HG03060 (cell line): ENCODE results near the gene CTAGE8.
"Not testable (repeated sequence)": the region's sequence is repeated elsewhere in the genome, so short reads cannot be mapped to it uniquely, and the experiment has no call there.

Source experiments
- ATAC-seq: cut with Tn5 transposase; IDR thresholded peaks from one replicate; pipeline ENCODE4 v1.9.1; 2021; ENCODE audit warnings: low read depth, moderate number of reproducible peaks; ENCODE audit not compliant: unreplicated experiment

CTAGE8 gene

GRCh38 chr7:144256112-144256511, 13.0 kb downstream of the CTAGE8 start:
- ATAC-seq, result no peak

DNA sequence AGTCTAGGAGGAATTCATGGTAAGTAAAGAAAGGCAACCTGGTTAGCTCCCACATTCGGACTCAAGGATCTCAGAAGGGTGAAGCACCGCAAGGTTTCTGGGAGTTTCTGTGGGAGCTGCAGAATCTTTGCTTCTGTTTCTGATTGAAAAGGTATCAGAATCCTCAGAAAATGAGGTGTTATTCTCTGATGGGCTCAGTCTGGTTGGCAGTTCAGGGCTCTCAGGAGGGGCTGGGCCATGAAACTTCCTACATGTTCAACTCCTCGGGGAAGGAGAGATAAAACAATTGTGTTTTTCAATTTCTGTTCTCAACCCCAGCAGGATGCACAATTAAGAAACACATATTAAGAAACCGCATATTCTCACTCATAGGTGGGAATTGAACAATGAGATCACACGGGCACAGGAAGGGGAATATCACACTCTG, 13.6 kb downstream of the CTAGE8 start:
- ATAC-seq, result no peak

DNA sequence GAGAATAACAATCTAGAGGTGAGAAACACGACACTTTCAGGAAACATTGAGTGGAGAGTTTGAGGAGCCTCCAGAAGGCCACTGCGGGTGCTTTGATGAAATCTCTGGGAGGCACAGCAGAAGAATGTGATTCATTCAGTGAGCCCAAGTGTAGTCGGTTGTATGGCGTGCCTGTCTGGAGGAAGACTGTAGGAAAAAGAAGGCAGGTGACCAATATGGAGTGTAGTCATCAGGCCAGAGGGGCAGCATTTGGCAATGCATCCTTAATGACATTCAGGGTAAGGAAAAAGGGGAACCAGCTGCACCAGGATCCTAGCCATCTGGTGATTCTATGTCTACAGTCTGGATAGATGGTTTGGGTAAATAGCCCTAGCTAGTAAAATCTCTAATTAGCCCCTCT, 16.8 kb downstream of the CTAGE8 start:
- ATAC-seq, result not testable (repeated sequence)

GRCh38 chr7:144247674-144248330, 21.3 kb downstream of the CTAGE8 start:
- ATAC-seq, result not testable (repeated sequence)

DNA sequence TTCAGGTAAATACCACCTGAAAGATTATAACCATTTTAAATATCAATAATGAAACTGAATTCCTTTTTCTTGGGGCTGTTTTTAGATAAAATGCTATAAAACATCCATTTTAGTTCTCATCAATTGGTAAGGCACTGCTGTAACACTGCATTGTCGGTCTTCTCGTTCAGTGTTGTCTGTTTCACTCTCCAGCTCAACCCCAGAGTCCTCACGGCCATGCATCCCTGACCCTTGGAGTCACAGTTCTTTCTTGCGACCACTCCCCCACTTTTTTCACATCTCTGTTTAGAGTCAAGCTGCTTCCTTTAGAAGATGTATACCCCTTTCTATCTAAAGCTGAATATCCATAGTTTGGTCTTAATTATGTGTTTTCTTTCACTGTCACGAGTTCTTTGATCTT, 22.1 kb downstream of the CTAGE8 start:
- ATAC-seq, result not testable (repeated sequence)

- ATAC-seq, result not testable (repeated sequence)
Observed at GRCh38 chr7:144245372-144245771, 23.7 kb downstream of the CTAGE8 start.

- ATAC-seq, result not testable (repeated sequence)
Observed at GRCh38 chr7:144239365-144239764, 29.7 kb downstream of the CTAGE8 start, which contains the start of gene OR2A42. TSS of gene OR2A42 (minus strand) at chr7:144239605. CDS start at chr7:144232843, 6,762 bp downstream.

GRCh38 chr7:144238530-144239082, 30.5 kb downstream of the CTAGE8 start:
- ATAC-seq, result not testable (repeated sequence)

- ATAC-seq, result not testable (repeated sequence)
Observed at GRCh38 chr7:144233039-144233438, 36.0 kb downstream of the CTAGE8 start.

DNA sequence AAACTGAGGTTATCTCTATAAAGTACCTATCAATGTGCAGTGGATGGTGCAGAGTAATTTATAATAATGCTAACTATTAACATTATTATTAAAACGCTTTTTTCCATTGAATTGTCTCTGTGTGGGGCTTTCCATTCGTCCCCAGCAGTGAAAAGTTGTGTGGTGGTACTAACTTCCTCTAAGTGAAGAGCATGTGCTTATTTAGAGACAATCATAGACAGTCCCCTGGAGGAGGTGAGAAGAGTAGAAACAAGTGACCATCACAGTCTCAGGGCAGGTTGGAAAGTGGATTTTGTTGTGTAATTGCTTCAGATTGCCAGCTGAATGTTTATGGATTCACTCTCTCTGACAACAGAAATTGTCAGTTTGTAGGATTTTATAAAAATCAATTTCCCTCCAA, 38.1 kb downstream of the CTAGE8 start:
- ATAC-seq, result not testable (repeated sequence)

DNA sequence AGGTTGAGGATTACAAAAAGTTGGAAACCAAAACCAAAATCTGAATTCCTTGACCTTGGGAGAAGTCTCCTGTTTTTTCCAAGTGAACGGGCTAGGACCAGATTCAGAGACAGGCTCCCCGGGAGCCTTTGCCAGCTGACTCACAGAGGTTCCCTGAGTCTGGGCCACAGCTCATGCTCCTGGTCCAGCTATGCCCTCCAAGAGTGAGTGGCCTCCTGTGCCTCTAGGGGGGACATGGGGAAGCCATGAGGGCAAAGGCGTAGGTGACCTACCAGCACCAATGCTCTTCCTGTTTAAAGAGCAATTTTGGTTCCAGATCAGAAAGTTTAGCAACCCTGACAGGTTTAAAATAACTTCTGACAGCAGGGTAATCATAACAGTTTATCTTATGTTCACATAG, 40.3 kb downstream of the CTAGE8 start:
- not testable (repeated sequence) for ATAC-seq

DNA sequence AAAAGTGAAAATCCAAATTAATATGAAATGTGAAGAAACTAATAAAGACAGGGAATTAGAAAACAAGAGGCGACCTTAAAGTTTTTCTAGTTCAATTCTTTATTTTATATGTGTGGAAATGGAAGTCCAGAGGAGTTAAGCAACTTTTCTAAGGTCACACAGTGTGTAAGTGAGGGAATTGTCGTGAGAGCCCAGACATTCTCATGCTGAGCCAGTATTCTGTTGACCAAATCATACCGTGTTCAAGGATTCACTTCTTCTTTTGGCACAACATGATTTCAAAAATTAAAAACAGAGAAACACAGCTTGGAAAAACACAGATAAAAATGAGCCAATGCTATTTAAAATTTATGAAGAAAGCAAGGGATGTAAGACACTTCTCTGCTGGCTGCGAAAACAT, 42.2 kb downstream of the CTAGE8 start:
- not testable (repeated sequence) for ATAC-seq

DNA sequence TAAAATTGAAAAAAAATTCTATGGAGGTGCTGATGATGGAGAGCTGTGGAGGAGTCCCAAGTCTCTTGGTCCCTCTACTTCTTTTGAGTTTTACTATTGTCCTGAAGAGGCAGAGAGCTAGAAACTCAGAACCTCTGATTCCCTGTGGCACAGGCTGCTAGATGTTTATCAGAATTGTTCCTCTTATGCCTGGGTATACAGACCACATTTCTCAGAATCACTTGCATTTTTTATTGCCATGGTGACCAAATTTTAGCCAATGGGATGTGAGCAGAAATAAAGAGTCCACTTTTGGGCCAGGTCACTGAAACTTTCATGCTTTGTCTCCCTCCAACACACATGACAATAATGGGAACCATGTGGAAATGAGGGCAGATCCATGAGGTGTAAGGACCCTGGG, 45.4 kb downstream of the CTAGE8 start:
- not testable (repeated sequence) for ATAC-seq

DNA sequence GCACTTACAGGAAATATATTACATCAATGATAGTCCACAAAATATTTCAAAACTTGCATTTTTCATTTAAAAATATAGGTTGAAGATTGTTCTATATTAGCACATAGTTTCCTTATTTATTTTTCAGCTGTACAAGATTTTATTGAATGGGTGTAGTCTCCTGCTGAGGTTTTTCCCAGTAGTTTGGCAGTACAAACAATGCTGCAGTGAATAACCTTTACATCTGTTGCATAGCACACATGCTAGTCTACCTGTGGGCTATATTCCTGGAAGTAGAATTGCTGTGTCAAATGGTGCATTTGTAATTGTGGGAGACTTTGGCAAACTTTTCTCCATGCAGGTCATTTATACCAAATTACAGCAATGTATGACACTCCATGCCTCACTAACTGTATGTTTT, 48.6 kb downstream of the CTAGE8 start:
- not testable (repeated sequence) for ATAC-seq

DNA sequence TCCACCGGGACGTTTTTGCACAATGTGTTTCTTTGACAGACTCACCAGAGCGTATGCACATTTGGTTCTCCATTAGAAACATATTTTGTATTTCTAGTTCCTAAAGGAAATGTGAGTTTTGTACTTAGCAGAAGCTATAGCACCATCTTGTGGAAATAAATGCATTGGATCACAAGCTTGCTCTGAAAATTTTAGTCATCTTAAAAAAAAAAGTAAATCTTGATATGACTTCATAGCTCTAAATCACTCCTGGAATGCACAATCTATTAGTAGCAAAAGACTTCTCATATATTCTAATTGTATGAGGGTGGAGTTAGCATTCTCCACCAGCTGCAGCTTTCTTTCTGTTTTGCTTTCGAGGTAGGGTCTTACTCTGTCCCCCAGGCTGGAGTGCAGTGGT, 49.9 kb downstream of the CTAGE8 start:
- not testable (repeated sequence) for ATAC-seq

DNA sequence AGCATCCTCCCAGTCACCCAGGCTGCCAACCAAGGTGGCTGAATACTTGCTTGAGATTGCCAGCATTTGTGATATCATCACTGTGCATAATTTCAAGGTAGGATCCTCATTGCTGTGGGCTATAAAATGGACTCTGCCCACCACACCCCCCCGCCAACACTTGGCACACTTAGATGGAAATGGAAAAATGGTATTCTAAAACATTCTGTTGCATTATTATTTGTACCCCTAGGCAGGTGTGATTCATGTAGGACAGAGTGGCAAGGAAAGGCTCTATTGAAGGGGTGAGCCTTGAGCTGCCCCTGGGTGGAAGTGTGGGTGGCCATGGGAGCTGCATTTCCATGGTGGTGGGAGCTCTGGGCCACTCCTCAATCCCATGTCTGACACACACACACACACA, 50.5 kb downstream of the CTAGE8 start:
- ATAC-seq, result not testable (repeated sequence)

DNA sequence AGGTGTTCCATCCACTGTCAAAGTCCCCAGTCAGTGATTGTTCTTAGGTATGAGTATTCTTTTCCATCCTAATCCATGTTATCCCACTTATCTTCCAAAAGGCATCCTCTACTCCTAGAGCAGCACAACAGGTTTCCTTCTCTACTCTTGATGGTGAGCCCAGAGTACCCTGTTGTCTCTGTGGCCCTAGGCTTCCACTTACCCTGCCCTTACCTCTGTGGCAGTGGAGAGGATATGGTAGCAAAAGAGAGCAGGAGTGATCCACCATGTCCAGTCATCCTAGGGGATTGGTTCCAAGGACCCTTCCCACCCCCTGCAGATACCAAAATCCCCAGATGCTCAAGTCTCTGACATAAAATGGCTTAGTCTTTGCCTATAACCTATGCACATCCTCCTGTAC, 51.9 kb downstream of the CTAGE8 start:
- not testable (repeated sequence) for ATAC-seq
